IPS-15b (cell line): Measurements from ENCODE around the gene MAP2.

ENCODE experiments used
- H3K27me3 ChIP-seq: one replicate; pipeline ENCODE4 v1.6.1; 2013; ENCODE audit warnings: low read length; ENCODE audit not compliant: control insufficient read depth, insufficient read depth
- H3K36me3 ChIP-seq: one replicate; pipeline ENCODE4 v1.6.1; 2013; ENCODE audit warnings: low read length; ENCODE audit not compliant: control insufficient read depth, insufficient read depth
- H3K4me1 ChIP-seq: one replicate; pipeline ENCODE4 v1.6.1; 2013; ENCODE audit warnings: mild to moderate bottlenecking, low read length; ENCODE audit not compliant: control insufficient read depth, insufficient read depth
- H3K4me3 ChIP-seq: one replicate; pipeline ENCODE4 v1.5.1; 2013; ENCODE audit warnings: low read depth, low read length
- H3K9ac ChIP-seq: one replicate; pipeline ENCODE4 v1.6.1; 2013; ENCODE audit warnings: low read depth, mild to moderate bottlenecking, low read length
- H3K9me3 ChIP-seq: one replicate; pipeline ENCODE4 v1.6.1; 2013; ENCODE audit warnings: mild to moderate bottlenecking, low read length; ENCODE audit not compliant: control insufficient read depth, insufficient read depth

MAP2 gene

GRCh38 chr2:209426432-209426831 is 2.6 kb downstream of the MAP2 start:
- H3K4me1 ChIP-seq = peaks cover 11% of the 10 kb centered on the region
- H3K4me3 ChIP-seq = no peak overlapping the region
- no peaks in the 10 kb centered on the region for H3K9me3 ChIP-seq
- no peaks in the 10 kb centered on the region for H3K36me3 ChIP-seq
- H3K9ac ChIP-seq = no peak overlapping the region
- H3K27me3 ChIP-seq = peaks cover 27% of the 10 kb centered on the region

- H3K4me1 ChIP-seq = peaks cover 4% of the 10 kb centered on the region
- H3K36me3 ChIP-seq = no peaks in the 10 kb centered on the region
- no peaks in the 10 kb centered on the region for H3K9me3 ChIP-seq
- H3K9ac ChIP-seq = no peak overlapping the region
- H3K27me3 ChIP-seq = no peaks in the 10 kb centered on the region
- no peak overlapping the region for H3K4me3 ChIP-seq
Observed at GRCh38 chr2:209431701-209432100, 7.9 kb downstream of the MAP2 start.

GRCh38 chr2:209441541-209441940 is 17.7 kb downstream of the MAP2 start:
- Histone ChIP-seq H3K4me3 (no peak overlapping the region), H3K36me3 (no peaks in the 10 kb centered on the region), H3K27me3 (no peaks in the 10 kb centered on the region), H3K4me1 (peaks cover 6% of the 10 kb centered on the region), H3K9me3 (no peaks in the 10 kb centered on the region), H3K9ac (no peak overlapping the region)

DNA sequence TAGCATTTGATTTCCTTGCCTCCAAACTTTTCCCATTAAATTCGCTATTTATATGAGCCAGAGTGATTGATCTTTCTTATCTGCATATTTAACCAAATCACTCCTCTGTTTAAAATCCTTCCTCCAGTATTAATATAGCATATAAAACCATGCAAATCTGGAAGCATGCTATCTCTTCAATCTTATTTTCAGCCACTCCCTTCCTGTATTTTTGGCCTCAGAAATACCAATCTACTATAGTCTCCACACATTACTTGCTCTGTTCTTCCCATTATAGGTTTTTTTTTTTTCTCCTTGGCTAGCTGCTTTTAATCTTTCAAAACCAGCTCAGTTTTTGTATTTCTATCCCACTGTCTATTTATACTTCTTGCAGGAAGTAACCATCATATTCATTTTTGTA is 19.1 kb downstream of the MAP2 start:
- no peak overlapping the region for H3K9ac ChIP-seq
- H3K4me3 ChIP-seq = no peak overlapping the region

DNA sequence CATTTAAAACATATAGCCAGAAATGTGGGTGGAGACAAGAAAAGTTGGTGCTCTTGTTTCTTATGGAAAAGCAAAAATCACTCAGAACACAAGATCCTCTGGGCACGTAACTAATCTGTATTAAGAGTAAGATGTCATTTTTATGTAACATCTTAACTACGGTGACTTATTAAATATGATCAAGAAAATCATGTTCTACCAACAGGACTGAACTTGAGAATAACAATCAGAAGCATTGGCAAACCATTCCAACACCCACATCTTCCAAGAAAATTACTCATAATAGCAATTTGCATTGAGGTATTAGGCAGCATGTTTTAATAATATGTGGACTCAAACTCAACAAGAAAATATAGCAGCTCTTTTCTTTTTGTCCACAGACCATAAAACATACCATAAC is 21.6 kb downstream of the MAP2 start:
- Histone ChIP-seq H3K4me3 (no peak overlapping the region), H3K36me3 (no peaks in the 10 kb centered on the region), H3K9ac (no peak overlapping the region), H3K9me3 (no peaks in the 10 kb centered on the region), H3K4me1 (peaks cover 6% of the 10 kb centered on the region), H3K27me3 (no peaks in the 10 kb centered on the region)

More for the DNA sequence above, 19.1 kb downstream of the MAP2 start:
- no peaks in the 10 kb centered on the region for H3K27me3 ChIP-seq
- no peaks in the 10 kb centered on the region for H3K9me3 ChIP-seq
- H3K4me1 ChIP-seq = peaks cover 6% of the 10 kb centered on the region
- no peaks in the 10 kb centered on the region for H3K36me3 ChIP-seq

DNA sequence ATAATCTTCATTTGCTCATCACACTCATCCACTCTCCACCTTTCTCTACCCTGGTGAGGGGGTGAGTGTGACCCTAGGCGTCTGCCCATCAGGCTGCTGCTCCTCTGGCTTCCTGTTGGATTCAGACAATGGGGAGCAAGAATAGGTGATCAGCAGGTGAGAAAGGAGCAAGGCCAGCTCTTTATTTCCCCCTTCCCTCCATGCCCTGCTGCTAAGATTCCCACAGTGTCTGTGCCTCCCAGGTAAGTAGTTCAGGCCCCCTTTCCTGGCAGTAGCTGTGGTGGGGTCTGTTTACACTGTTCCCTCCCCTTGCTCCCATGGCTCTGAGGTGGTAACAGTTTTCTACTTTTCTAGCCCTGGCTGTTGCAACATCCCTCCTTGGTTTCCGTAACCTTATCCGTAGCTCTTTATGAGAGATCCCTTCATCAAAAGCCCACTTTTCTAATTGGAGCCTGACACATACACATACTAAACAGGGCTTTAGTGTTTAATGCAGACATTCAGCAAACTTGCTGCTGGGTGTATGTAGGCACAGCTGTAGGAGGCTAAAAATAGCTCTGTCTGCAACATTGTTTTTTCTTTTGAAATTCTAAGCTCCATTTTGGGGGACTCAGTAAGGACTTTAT is 27.5 kb downstream of the MAP2 start:
- Histone ChIP-seq H3K4me3 (no peak overlapping the region), H3K9me3 (no peaks in the 10 kb centered on the region), H3K9ac (no peak overlapping the region), H3K4me1 (peaks cover 10% of the 10 kb centered on the region), H3K36me3 (no peaks in the 10 kb centered on the region), H3K27me3 (no peaks in the 10 kb centered on the region)

GRCh38 chr2:209456489-209456888 is 32.6 kb downstream of the MAP2 start:
- peaks cover 2% of the 10 kb centered on the region for H3K27me3 ChIP-seq
- no peak overlapping the region for H3K4me3 ChIP-seq
- H3K9ac ChIP-seq = no peak overlapping the region
- no peaks in the 10 kb centered on the region for H3K36me3 ChIP-seq
- H3K9me3 ChIP-seq = no peaks in the 10 kb centered on the region
- H3K4me1 ChIP-seq = peaks cover 22% of the 10 kb centered on the region

GRCh38 chr2:209458008-209458979 is 34.4 kb downstream of the MAP2 start:
- Histone ChIP-seq H3K9me3 (no peaks in the 10 kb centered on the region), H3K27me3 (peaks cover 2% of the 10 kb centered on the region), H3K36me3 (no peaks in the 10 kb centered on the region), H3K4me1 (peaks cover 15% of the 10 kb centered on the region), H3K9ac (no peak overlapping the region), H3K4me3 (no peak overlapping the region)

DNA sequence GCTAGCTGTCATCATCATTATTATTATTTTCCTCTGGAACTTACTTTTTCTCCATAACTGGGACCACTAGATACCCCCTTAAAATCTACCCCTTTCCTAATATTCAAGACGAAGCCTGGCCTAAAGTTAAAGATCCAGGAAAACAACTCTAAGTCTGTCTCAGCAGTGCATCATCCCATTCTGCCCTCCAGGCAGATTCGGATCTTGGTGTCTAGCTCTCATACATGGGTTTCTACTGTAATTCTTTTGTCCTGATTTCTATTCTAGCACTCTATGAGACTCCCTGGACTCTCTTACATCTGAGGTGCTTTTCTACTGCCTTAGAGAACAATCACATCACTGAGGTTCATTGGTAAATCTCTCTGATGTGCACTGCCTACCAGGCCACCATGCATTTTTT is 35.5 kb downstream of the MAP2 start:
- Histone ChIP-seq H3K9me3 (no peaks in the 10 kb centered on the region), H3K4me3 (no peak overlapping the region), H3K4me1 (peaks cover 15% of the 10 kb centered on the region), H3K27me3 (peaks cover 2% of the 10 kb centered on the region), H3K9ac (no peak overlapping the region), H3K36me3 (no peaks in the 10 kb centered on the region)

- H3K9ac ChIP-seq = no peak overlapping the region
Observed at GRCh38 chr2:209460151-209460761, 36.4 kb downstream of the MAP2 start.

DNA sequence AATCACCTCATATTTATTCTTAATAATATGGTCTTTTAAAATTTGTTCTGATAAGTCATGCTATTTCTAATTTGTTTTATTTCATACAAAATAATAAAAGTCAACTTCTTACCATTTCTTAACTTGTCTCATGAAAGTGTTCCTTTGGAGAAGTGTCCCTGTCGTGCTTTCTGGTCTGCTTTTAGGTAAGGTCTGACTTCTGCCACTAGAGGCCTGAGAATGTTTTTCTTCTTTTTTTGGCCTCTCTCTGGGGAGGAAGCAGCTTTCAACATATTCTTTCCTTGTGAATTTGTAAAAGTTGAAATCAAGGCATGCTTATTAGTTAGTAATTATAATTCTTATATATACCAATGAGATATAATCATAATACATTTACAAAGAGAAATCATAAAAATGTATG is 39.4 kb downstream of the MAP2 start:
- H3K27me3 ChIP-seq = no peaks in the 10 kb centered on the region
- no peak overlapping the region for H3K4me3 ChIP-seq
- H3K36me3 ChIP-seq = no peaks in the 10 kb centered on the region
- H3K9me3 ChIP-seq = no peaks in the 10 kb centered on the region
- no peak overlapping the region for H3K9ac ChIP-seq
- peaks cover 8% of the 10 kb centered on the region for H3K4me1 ChIP-seq

More at GRCh38 chr2:209460151-209460761, 36.4 kb downstream of the MAP2 start:
- Histone ChIP-seq H3K27me3 (peaks cover 2% of the 10 kb centered on the region), H3K4me1 (peaks cover 15% of the 10 kb centered on the region), H3K36me3 (no peaks in the 10 kb centered on the region), H3K9me3 (no peaks in the 10 kb centered on the region), H3K4me3 (no peak overlapping the region)
